HL-60 (cell line): ENCODE data around the gene HNRNPA0.

Experiments used
- DNase-seq, 2 experiments: peaks; one replicate each; pipeline ENCODE4 v3.0.0-alpha.2; 2010 to 2020; ENCODE audit warnings: low read depth in 1 of 2, low spot score in 1 of 2
- H3K27ac ChIP-seq: fragments of 250-450 bp; sonication (Bioruptor Pico); replicated peaks from 2 replicates; pipeline ENCODE4 v1.5.1; 2020; ENCODE audit warnings: mild to moderate bottlenecking, moderate library complexity
- H3K27me3 ChIP-seq: fragments of 250-450 bp; sonication (Bioruptor Pico); 2 replicates; pipeline ENCODE4 v1.5.1; 2021; ENCODE audit warnings: mild to moderate bottlenecking, moderate library complexity; ENCODE audit not compliant: insufficient read depth, poor library complexity, severe bottlenecking
- H3K4me3 ChIP-seq: replicated peaks from 2 replicates; pipeline ENCODE4 v1.5.1; 2011; ENCODE audit warnings: mild to moderate bottlenecking, control low read depth, low read length; ENCODE audit not compliant: insufficient read depth
- CTCF ChIP-seq: IDR thresholded peaks from one replicate; pipeline ENCODE4 v1.5.1; 2011; ENCODE audit warnings: low read length, control low read depth, inconsistent platforms; ENCODE audit not compliant: insufficient read depth
- GABPA ChIP-seq: IDR thresholded peaks from 2 replicates; pipeline ENCODE4 v1.6.1; 2012; ENCODE audit warnings: low read depth
- POLR2AphosphoS5 ChIP-seq: IDR thresholded peaks from 2 replicates; pipeline ENCODE4 v1.6.1; 2012; ENCODE audit warnings: low read depth
- REST ChIP-seq: IDR thresholded peaks from 2 replicates; pipeline ENCODE4 v1.6.1; 2012; ENCODE audit warnings: low read depth; ENCODE audit not compliant: insufficient replicate concordance
- SPI1 ChIP-seq: IDR thresholded peaks from 2 replicates; pipeline ENCODE4 v1.6.1; 2012; ENCODE audit warnings: low read depth, mild to moderate bottlenecking, borderline replicate concordance

HNRNPA0 gene

GRCh38 chr5:137796279-137796678, 42.1 kb upstream of the HNRNPA0 start:
- DNase-seq: no peak
- TF ChIP-seq CTCF: no peak
- no peak for TF ChIP-seq SPI1
- Histone ChIP-seq H3K27me3 (no peaks in the 10 kb centered on the region), H3K4me3 (no peak overlapping the region), H3K27ac (no peak overlapping the region)

- H3K4me3 ChIP-seq: no peak overlapping the region
- no peak overlapping the region for H3K27ac ChIP-seq
- no peak for DNase-seq
- H3K27me3 ChIP-seq: no peaks in the 10 kb centered on the region
- TF ChIP-seq REST (no peak), GABPA (no peak), SPI1 (no peak), POLR2AphosphoS5 (no peak), CTCF (no peak)
Observed at GRCh38 chr5:137794863-137795262, 40.7 kb upstream of the HNRNPA0 start.

GRCh38 chr5:137792303-137792702, 38.1 kb upstream of the HNRNPA0 start:
- TF ChIP-seq POLR2AphosphoS5 (no peak), GABPA (no peak), REST (no peak), CTCF (no peak), SPI1 (no peak)
- Histone ChIP-seq H3K27me3 (no peaks in the 10 kb centered on the region), H3K27ac (no peak overlapping the region), H3K4me3 (no peak overlapping the region)
- no peak for DNase-seq

GRCh38 chr5:137791799-137792198, 37.6 kb upstream of the HNRNPA0 start:
- H3K4me3 ChIP-seq: no peak overlapping the region
- H3K27me3 ChIP-seq: no peaks in the 10 kb centered on the region
- no peak for DNase-seq
- no peak overlapping the region for H3K27ac ChIP-seq
- TF ChIP-seq POLR2AphosphoS5: no peak
- TF ChIP-seq CTCF: no peak
- TF ChIP-seq GABPA: no peak
- no peak for TF ChIP-seq REST
- TF ChIP-seq SPI1: no peak
